PFSK-1 (cell line): ENCODE results near the gene SLC25A26.

ENCODE experiments used
- POLR2AphosphoS5 ChIP-seq: IDR thresholded peaks from 2 replicates; pipeline ENCODE4 v1.6.1; 2012; ENCODE audit warnings: low read depth, mild to moderate bottlenecking, control low read depth, low read length, moderate library complexity
- REST ChIP-seq, 2 experiments: IDR thresholded peaks; 2 replicates each; pipeline versions ENCODE4 v1.6.1 to v1.8.0; 2011 to 2012; ENCODE audit warnings: low read depth in 2 of 2, low read length in 2 of 2, control low read depth in 1 of 2, inconsistent platforms in 1 of 2, mild to moderate bottlenecking in 1 of 2, moderate library complexity in 1 of 2; ENCODE audit not compliant: insufficient read depth in 1 of 2
- SIN3A ChIP-seq: IDR thresholded peaks from 2 replicates; pipeline ENCODE4 v1.6.1; 2012; ENCODE audit warnings: mild to moderate bottlenecking, low read length, moderate library complexity, borderline replicate concordance; ENCODE audit not compliant: insufficient read depth

GRCh38 chr3:66411474-66411873 is 190.7 kb downstream of the SLC25A26 start:
- TF ChIP-seq POLR2AphosphoS5 (no peak), REST (IDR thresholded peaks at IDR 0.05; ENCODE audit: insufficient read depth in 1 of 2, low read depth in 2 of 2, low read length in 2 of 2) (no peak), SIN3A (no peak)
